Renal cortex interstitium (tissue), 11 donors: ENCODE measurements around the gene PLAU. TPM values are rescaled to one million over a fixed set of nuclear protein-coding genes. Genes with fewer than 3 reads are reported as not detected.
A peak's percentile ranks its signal among the peaks of the same experiment; 100 is the strongest.
"Not testable (repeated sequence)": the region's sequence is repeated elsewhere in the genome, so short reads cannot be mapped to it uniquely, and the experiment has no call there.

Source experiments
- DNase-seq, 11 donors: peaks; one replicate each; pipeline ENCODE4 v3.0.0-alpha.2; 2013; ENCODE audit warnings: low read depth in 9 of 11, low spot score in 4 of 11; ENCODE audit errors: extremely low read depth in 1 of 11
- polyA plus RNA-seq, 3 donors: library from polyadenylated mRNA; unstranded; fragments of 120-200 nt; gene quantifications; one replicate each; pipeline ENCODE4 v1.2.1, GENCODE V29; 2013; ENCODE audit not compliant: insufficient read length in 3 of 3

Gene PLAU
- polyA plus RNA-seq, 3 donors, result 14.8 to 30.2 (median 15.6) TPM

DNA sequence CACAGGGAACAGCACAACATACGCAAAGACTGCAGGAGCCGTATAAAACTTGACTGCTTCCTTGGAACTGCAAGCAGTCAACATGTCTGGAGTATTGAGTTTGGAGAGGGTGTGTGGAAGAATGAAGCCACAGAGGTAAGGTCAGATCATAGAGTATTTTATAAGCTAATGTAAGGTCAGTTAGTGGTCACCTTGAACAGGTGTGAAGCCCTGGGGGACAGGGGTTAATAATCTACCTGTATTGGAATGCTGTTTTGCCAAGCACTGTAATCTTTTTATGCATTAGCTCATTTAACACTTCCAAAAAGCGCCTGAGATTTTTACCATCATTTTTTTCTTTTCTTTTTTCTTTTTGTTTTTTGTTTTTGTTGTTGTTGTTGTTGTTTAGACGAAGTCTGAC is 23.1 kb downstream of the PLAU start:
- no peak for DNase-seq

DNA sequence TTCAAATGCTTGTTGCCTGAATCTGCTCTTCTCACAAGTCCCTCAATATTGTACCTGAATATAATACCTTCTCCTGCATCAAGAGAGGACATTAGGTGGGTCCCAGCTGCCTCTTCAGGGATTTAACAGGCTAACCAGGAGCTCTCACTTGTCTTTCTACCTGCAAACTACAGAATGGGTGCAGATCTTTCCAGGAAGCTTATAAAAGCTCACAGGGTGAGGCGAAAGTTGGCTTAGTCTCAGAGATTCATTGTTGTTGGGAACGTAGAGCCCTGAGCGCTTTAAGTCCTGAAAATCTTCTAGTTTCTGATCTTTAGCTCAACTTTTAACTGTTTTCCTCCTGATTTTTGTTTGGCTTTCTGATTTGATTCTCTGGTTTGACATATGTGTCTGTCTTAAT is 25.0 kb downstream of the PLAU start:
- no peak for DNase-seq

DNA sequence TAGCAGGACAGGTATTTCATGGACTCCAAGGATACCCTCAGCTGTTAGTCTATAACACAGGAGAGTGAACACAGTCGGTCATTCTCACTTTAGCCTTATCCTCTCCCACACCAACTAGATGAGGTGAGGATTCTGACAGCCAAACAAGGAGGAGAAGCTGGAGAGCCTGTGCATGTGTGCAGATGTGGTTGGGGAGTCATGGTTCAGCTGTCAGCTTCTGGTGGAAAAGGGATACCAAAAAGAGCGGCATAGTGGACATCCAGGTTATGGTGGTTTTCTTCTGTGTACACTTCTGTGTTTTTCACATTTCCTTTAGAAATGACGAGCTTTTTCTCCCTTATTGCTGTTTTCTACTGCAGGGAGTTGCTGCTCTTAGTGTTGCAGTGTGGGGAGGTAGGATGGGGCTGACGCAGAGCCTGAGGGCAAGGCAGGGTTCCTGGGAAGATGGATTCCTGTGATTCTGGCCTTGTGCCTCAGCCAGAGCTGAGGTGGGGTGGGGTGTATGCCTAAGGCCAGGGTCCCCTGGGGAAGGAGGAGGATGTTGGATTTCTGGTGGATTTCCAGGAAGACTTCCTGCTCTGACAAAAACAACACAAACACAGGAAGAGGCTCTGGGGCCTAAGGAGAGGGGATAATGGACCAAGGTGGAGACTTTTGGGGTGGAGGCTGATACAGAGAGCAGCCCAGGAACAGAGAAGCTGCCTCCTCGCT is 26.6 kb downstream of the PLAU start:
- no peak for DNase-seq

DNA sequence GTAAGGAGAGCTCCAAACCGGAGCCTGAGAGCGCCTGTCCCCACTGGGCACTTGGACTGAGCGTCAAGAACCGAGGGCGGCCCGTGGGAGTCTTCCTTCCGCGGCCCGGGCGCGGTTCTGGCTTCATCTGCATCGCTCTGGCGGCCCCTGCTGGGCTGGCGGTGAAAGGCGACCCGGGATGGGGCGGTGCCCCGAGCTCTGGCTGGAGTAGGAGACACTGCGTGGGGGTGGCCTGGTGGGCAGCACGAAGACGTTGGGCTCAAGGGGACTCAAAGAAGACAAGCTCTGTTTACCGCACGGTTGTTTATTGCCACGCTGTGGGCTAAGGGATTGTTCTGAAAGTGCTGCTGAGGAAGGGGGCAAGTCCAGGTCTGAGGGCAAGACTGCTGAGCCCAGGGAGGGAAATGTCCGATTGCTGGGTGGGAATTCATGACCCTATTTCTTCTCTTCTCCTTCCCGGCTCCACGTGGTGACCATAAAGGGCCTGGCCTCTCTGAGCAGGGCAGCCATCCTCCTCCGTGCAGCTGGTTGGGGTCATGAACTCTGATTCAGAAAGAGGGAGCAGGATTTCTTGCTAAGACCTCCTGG is 29.8 kb downstream of the PLAU start:
- DNase-seq, result peak in 9 of 11 donors; percentile 54 to 69 (median 60)

DNA sequence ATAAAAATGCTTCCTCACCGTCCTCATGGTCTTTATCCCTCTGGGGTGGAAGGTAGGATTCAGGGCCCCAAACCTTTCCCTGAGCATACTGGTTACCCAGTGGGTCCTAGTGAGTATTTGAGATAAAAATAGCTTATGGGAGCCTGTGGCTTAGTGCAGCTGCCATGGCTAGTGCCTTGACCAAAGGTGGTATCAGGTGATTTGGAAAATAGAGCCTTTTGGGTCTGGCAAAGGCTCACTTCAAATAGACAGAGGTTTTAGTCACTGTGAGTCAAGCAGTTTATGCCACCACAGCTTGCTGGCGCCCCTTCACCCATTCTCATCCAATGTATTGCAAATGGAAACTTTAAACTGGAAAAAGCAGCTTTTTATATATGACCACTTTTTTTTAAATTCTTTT is 30.4 kb downstream of the PLAU start:
- DNase-seq, result no peak

DNA sequence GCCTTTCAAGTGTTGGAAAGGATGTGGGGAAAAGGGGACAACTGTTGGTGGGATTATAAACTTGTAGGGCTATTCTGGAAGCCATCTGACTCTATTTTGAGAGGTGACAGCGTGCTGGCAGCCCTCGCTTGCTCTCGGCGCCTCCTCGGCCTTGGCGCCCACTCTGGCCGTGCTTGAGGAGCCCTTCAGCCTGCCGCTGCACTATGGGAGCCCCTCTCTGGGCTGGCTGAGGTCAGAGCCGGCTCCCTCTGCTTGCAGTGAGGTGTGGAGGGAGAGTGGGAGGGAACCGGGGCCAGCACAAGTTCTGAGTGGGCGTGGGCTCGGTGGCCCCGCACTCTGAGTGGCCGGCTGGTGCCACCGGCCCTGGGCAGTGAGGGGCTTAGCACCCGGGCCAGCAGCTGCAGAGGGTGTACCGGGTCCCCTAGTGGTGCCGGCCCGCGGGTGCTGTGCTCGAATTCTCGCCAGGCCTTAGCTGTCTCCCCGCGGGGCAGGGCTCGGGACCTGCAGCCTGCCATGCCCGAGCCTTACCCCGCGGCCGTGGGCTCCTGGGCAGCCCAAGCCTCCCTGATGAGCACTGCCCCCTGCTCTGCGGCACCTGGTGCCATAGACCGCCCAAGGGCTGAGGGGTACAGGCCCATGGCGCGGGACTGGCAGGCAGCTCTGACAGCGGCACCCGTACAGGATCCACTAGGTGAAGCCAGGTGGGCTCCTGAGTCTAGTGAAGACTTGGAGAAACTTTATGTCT is 33.6 kb downstream of the PLAU start:
- no peak for DNase-seq

DNA sequence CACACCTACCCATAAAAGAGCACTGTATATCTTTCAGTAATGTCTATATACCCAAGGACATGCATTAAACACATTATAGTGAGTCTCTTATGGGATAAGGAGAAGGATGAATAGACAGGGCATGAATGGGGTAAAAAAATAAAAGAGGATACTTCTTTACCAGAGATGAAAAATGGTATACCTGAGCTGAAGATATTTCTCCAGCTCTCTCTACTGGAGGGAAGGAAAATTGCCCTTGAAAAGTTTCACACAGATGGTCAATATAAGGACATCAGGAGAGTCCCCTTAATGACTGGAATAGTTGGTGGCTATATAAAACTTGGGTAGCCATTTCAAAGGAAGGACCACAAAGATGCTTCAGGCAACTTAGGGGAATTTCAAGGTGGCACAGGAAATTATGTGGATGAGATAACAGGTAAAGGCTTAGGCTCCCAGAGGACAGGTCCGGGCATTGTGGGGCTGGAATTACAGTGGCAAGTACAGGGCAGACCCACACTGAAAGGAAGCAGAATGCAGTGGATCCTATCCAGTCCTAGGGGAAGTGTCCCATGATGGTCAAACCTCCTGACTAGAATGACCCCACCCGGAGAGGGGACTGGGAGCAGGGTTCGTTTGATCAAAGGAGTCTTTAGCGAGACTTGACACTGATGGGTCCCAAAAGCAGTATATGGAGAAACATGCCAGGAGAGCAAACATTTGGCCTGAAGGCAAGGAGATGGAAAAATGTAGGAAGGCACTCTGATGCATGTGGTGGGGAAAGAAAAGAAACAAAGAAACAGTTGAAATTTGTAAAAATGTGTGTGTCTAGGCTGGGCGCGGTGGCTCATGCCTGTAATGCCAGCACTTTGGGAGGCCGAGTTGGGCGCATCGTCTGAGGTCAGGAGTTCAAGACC is 35.6 kb downstream of the PLAU start:
- DNase-seq, result no peak

DNA sequence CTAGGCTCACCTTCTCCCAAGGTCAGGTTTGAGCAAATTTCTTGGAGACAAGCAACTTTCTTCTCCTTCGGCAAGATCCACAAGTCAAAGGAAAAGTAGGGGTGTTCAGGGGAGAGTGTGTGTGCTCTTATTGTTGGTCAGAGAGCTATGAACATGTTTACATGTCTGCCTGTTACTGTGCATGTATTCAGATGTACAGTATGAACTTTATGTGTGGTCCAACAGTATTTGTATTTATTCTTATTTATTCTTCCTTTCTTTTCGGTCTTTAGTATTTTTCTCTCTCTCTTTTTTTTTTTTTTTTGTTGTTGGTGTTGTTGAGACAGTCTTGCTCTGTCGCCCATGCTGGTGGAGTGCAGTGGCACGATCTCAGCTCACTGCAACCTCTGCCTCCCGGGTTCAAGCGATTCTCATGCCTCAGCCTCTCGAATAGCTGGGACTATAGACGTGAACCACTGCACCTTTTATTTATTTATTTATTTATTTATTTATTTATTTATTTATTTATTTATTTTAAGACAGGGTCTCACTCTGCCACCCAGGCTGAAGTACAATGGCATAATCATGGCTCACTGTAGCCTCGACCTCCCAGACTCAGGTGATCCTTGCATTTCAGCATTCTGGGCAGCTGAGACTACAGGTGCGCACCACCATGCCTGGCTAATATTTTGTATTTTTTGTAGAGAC is 38.2 kb downstream of the PLAU start:
- DNase-seq, result no peak

DNA sequence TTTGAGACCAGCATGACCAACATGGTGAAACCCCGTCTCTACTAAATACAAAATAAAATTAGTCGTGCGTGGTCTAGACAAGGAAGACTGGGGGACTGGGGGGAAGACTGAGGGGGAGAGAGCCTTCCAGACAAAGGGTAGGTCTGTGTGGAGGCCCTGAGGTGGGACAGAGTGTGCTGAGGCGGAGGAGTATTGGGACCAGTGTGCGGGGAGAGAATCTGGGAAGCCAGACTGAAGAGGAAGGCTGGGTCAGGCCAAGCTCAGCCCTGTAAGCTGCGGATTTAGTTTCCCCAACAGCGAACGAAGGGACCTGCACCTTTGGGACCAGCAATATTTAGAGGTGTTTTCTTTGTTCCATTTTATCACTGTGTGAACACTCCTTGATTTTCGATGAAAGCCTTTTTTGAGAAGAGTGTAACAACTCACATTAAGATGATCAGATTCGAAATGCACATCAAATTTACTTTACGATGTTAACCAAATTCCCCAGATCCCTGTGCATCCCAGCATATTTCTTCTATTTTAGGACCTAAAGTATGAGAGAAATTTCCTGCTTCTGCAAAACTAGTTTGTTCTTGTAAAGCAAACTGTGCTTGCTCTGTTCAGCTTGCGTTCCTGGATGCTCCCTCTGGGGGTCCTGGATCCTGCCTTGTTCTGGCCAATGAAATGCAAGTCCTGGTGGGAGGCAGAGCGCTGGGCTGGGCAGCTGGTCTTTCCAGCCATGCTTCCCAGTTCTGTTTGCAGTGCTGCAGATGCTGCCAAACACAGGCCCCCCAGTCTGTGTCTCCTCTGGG is 39.4 kb downstream of the PLAU start:
- peak in 1 of 11 donors; percentile 43 for DNase-seq

DNA sequence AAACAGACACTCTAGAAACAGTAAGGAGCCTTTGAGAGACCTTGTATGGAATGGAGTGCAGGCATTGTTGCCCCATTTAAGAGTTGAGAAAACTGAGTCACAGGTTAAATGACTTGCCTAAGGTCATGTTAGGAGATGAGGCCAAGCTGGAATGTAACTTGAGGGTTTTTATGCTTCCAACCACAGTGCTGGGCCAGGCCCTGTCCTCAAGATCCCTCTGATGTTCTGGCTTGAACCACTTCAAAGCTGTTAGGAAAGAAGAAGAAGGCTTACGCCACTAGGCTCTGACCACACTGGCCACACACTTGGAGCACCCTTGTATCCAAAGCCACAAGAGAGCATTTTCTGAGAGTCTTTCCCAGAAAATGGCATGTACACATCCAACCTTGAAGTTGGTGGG is 42.7 kb downstream of the PLAU start:
- DNase-seq, result no peak

DNA sequence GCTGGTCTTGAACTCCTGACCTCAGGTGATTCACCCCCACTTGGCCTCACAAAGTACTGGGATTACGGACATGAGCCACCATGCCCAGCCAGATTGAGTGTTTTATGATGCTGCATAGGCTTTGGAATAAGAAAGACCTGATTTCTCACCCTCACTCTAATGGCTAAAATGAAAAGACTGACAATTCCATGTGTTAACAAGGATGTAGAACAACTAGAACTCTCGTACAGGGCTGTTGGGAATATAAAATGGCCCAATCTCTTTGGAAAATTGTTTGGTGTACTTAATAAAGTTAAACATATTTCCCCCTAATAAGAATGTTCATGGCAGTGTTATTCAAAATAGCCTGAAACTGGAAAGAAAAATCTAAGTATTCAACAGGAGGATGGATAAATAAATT is 43.8 kb downstream of the PLAU start:
- DNase-seq, result no peak

DNA sequence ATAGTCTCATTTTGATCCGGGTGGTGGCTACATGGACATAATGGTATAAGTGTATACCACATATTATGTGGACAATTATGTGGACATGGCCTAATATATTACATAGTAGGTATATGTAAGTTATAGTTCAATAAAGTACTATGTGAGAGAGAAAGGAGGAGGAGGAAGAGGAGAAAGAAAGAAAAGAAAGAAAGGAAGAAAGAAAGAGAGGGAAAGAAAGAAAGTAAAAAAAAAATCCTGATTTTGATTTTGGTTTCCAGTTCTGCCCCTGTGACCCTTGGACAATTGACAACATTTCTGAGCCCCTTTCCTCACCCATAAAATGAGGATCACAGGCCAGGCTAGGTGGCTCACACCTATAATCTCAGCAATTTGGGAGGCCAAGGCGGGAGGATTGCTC is 44.8 kb downstream of the PLAU start:
- DNase-seq, result no peak

DNA sequence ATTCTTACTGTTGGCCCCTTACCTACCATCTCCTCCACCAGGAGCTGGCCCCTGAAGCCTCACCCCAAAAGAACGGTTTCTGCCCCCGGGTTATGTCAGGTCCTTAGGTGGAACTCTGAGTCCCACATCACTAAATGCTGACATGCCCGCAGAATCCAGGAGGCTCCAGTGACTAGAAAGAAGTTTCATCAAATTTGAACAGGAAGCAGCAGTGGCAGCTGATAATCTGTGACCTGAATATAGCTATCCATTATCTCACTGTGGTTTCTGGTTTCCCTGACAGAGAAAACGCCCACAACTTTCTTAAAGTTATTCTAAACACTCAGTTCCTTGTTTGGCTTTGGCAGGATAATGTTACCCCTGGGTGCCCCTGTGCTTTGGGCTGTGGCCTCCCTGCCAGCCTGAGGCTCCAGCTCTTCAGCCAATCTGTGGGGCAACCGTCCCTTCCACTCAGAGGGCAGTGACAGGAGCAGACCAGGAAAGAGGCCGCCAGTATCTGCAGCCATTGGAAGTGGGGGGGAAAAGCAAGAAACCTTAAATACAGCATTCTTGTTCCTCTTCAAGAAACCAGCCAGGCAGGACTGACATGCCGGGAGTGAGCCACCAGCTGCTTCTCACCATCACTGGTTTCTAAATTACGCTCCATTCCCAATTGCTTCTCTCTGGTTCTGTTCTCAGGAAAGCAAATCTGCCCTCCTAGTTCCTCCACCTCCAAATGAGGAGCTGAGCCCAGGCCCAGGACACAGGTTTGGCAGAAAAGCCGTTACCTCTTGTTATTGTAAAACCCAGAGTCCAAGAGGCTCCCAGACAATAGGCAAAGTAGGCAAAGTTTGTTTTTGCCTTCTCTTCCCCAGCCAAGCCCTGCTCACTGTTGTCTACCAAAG is 45.8 kb downstream of the PLAU start:
- DNase-seq, result no peak

DNA sequence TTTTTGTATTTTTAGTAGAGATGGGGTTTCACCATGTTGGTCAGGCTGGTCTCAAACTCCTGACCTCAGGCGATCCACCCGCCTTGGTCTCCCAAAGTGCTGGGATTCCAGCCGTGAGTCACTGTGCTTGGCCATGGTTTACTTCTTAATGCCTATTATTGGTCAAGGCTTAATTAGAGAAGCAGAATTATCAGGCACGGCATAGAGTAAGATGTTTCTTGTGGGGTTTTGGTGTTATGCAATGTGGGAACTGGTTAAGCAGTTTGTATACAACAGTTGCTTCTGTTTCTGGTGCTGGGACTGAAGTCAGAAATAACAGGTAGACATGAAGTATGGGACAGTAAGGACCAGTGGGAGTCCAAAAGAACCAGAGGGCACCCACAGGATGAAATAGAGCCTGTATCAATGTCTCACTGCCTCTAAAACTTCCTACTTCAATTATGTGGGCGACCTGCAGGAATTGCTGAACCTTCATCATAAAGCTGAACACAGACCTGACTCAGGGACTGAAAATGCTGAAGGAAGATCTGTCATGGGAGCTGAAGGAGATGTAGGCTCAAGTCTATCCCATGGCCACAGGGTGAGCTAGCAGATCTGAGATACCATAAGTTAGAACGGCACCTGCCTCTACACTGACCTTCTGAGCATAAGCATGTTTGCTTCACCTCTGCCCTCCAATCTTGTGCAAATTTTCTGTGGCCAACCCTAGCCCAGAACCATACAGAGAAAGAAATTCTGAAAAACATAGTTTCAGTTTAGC is 48.7 kb downstream of the PLAU start:
- DNase-seq, result no peak

DNA sequence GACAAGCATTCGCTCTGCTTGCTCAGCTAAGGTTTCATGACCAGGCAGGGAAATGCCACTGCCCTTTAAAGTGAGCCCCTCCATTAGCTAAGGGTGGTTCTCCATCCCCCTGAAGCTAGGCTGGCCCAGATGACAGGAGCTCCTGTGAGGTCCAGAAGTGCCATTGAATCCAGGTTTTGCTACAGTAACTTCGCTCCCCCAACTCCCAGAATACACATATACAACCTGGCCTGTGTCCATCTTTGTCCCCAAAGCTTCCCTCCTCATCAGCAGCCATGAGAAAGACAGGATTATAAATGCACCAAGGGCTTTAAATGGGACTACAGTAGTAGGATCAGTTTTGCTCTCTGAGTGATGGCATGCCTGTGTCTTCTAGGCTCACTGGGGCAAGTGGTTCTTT is 51.5 kb downstream of the PLAU start:
- DNase-seq, result no peak

DNA sequence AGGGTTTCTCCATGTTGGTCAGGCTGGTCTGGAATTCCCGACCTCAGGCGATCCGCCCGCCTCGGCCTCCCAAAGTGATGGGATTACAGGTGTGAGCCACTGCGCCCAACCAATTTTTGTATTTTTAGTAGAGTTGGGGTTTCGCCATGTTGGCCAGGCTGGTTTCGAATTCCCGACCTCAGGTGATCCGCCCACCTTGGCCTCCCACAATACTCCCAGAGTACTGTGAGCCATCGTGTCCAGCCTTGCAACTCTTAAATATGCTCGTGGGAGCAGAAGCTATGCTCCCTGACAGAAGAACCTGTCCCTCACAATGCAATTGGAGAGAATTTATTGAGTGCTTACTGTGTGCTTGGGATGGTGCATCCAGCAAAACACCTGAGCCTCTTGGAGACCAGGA is 52.6 kb downstream of the PLAU start:
- DNase-seq, result not testable (repeated sequence)

DNA sequence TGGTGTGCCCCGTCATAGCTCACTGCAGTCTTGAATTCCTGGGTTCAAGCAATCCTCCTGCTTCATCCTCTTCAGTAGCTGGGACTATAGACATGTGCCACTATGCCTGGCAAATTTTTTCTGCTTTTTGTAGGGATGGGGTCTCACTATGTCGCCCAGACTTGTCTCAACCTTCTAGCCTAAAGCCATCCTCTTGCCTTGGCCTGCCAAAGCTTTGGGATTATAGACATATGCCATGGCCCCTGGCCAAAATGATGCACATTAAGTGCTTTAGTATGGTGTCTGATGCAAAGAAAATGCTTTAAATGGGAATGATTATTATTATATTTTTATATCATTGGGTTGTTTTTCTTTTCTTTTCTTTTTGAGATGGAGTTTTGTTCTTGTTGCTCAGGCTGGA is 53.8 kb downstream of the PLAU start:
- no peak for DNase-seq
